Chondrocyte (in vitro differentiated cells): ENCODE results near the gene MVP. TPM values are rescaled to one million over a fixed set of nuclear protein-coding genes. Genes with fewer than 3 reads are reported as not detected.
A peak's percentile ranks its signal among the peaks of the same experiment; 100 is the strongest.

Experiments
- DNase-seq: peaks from one replicate; pipeline ENCODE4 v3.0.0; 2021; ENCODE audit warnings: mixed read lengths, low spot score
- H3K27ac Mint-ChIP-seq: one replicate; pipeline ENCODE4 v1.8.0; 2021; ENCODE audit warnings: mild to moderate bottlenecking, moderate library complexity, mixed read lengths; ENCODE audit not compliant: unreplicated experiment
- H3K27me3 Mint-ChIP-seq: 2 replicates; pipeline ENCODE4 v1.8.0; 2021; ENCODE audit warnings: low read depth, mixed read lengths
- H3K36me3 Mint-ChIP-seq: 2 replicates; pipeline ENCODE4 v1.8.0; 2021; ENCODE audit warnings: low read depth, mixed read lengths
- H3K4me1 Mint-ChIP-seq: 2 replicates; pipeline ENCODE4 v1.8.0; 2021; ENCODE audit warnings: low read depth, mild to moderate bottlenecking, mixed read lengths
- H3K4me3 Mint-ChIP-seq: one replicate; pipeline ENCODE4 v1.8.0; 2021; ENCODE audit warnings: mild to moderate bottlenecking, moderate library complexity, mixed read lengths; ENCODE audit not compliant: unreplicated experiment
- H3K9me3 Mint-ChIP-seq: 2 replicates; pipeline ENCODE4 v1.8.0; 2021; ENCODE audit warnings: low read depth, mixed read lengths
- total RNA-seq: library from RNA; stranded (reverse); gene quantifications from 3 replicates; pipeline ENCODE4 v1.2.1, GENCODE V29; 2021
- TF ChIP-seq, protein P1 (sequence below): fragments of 200-600 bp; sonication (generic); IDR thresholded peaks from 2 replicates; pipeline ENCODE4 v1.5.0; 2021; ENCODE audit warnings: antibody characterized with exemption, mild to moderate bottlenecking, moderate library complexity

Gene MVP
- total RNA-seq, 1 donor from 2014 or later: 101 TPM

DNA sequence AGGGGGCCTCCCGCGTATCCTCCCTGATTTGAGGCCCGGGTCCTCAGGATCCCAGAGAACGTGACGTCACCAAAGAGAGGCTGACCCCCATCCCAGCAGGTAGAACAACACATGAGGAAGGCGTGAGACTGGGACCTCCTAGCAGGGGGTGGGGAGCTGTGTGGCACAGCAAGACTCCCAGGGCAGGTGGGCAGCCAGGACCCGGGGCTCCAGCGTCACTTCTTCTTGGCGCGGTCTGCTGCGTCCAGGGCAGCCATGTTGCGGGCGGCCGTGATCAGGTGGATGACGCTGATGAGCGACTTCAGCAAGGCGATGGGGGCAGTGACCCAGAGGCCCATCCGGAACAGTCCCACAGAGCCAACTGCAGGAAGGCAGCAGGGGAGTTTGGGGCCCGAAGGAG lies 38.7 kb downstream of the MVP start:
- Mint-ChIP-seq H3K27ac (no peak overlapping the region), H3K27me3 (no peaks in the 10 kb centered on the region), H3K36me3 (peaks cover 13% of the 10 kb centered on the region), H3K4me1 (peaks cover 22% of the 10 kb centered on the region), H3K9me3 (no peaks in the 10 kb centered on the region), H3K4me3 (no peak overlapping the region)
- TF ChIP-seq, protein P1, sequence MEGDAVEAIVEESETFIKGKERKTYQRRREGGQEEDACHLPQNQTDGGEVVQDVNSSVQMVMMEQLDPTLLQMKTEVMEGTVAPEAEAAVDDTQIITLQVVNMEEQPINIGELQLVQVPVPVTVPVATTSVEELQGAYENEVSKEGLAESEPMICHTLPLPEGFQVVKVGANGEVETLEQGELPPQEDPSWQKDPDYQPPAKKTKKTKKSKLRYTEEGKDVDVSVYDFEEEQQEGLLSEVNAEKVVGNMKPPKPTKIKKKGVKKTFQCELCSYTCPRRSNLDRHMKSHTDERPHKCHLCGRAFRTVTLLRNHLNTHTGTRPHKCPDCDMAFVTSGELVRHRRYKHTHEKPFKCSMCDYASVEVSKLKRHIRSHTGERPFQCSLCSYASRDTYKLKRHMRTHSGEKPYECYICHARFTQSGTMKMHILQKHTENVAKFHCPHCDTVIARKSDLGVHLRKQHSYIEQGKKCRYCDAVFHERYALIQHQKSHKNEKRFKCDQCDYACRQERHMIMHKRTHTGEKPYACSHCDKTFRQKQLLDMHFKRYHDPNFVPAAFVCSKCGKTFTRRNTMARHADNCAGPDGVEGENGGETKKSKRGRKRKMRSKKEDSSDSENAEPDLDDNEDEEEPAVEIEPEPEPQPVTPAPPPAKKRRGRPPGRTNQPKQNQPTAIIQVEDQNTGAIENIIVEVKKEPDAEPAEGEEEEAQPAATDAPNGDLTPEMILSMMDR: no peak
- DNase-seq: no peak

DNA sequence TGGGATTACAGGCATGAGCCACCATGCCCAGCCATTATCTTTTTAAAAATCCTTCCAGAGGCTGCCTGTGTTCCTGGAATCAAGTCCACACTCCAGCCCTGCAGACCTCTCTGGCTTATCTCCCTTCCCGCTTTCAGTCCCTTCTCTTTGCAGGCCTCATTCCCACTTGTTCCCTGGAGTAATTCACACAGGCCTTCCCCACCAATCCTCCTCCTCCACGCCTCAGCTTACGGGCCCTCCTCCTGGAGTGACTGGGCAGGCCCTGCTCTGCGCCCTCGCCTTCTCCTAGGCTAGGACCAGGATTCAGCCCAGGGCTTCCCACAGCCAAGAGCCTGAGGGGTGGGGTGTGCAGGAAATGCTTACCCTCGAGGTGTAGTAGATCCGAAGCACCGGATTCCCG lies 40.0 kb downstream of the MVP start:
- Mint-ChIP-seq H3K9me3 (no peaks in the 10 kb centered on the region), H3K27ac (no peak overlapping the region), H3K4me3 (no peak overlapping the region), H3K36me3 (peaks cover 13% of the 10 kb centered on the region), H3K4me1 (peaks cover 22% of the 10 kb centered on the region), H3K27me3 (no peaks in the 10 kb centered on the region)
- TF ChIP-seq, protein P1: no peak
- no peak for DNase-seq

DNA sequence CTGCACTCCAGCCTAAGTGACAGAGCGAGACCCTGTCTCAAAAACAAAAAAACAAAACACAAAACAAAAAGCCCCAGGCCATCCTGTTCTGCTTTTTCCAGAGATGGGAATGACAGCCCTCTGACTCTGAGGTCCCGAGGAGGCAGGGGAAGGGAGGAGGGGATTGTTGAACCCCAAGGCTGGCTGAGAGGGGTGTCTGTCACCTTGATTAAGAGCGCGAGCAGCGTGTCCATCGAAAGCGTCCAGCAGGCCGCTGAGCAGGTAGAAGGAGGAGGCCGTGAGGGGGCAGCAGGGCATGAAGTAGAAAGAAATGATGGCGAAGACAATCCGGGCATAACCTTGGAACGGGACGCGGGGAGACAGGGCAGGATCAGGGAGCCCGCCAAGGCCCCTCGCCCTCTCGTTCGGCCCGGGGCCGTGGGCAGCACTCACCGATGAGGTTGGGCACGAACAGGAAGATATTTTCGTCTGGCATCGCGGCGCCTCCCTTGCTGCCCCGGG lies 42.2 kb downstream of the MVP start:
- H3K27ac Mint-ChIP-seq: peak overlapping the region; percentile 86
- peaks cover 13% of the 10 kb centered on the region for H3K36me3 Mint-ChIP-seq
- no peak for DNase-seq
- TF ChIP-seq, protein P1: peak; percentile 61
- peak overlapping the region; percentile 99 for H3K4me3 Mint-ChIP-seq
- H3K9me3 Mint-ChIP-seq: no peaks in the 10 kb centered on the region
- no peaks in the 10 kb centered on the region for H3K27me3 Mint-ChIP-seq
- H3K4me1 Mint-ChIP-seq: peaks cover 22% of the 10 kb centered on the region

DNA sequence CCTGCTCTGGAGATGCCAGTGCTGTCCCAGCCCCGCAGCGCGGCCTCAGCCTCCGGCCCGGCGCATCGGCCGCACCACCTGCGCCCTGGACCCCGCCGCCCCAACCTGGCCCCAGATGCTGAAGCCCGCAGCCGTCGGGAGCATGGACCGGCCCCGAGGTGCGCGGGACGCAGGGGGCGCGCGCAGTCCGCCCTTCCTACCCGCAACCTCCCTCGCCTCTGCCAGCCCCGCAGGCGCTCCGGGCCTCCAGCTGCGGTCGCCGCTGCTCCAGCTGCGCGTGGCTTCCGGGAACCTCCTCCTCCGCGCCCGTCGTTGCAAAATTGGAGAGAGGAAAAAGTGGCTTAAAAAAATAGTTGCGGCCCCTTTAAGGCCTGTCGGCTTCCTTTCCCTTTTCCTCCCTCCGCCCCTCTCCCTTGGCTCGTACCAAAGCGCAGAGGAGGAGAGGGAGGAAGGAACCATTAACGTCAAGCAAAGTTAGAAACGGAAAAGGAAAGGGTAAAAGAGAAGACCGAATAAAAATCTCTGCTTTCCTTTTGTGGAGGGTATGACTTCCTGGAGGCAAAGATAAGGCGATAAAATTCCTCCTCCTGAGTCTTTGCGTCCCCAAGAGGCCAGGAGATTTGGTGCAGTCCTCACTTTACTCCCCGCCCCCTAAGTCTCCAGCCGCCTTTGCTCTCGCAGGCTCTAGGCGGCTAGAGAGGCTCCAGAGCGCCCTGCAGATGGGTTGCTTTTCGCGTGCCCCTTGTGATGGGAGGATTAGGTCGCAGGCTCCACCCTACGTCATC lies 42.8 kb downstream of the MVP start, which contains the start of gene CDIPT:
Gene CDIPT, minus strand, starts transcription at position 343 of the 785 bp plus-strand sequence. CDS start 369 bp downstream, outside the sequence.
- Mint-ChIP-seq H3K27ac (peak within 1 kb of the TSS; percentile 99), H3K4me3 (peak within 1 kb of the TSS; percentile 99), H3K9me3 (no peaks in the 10 kb centered on the region), H3K36me3 (peaks cover 13% of the 10 kb centered on the region), H3K27me3 (no peaks in the 10 kb centered on the region), H3K4me1 (peaks cover 22% of the 10 kb centered on the region)
- TF ChIP-seq, protein P1: peak; percentile 78
- no peak for DNase-seq

DNA sequence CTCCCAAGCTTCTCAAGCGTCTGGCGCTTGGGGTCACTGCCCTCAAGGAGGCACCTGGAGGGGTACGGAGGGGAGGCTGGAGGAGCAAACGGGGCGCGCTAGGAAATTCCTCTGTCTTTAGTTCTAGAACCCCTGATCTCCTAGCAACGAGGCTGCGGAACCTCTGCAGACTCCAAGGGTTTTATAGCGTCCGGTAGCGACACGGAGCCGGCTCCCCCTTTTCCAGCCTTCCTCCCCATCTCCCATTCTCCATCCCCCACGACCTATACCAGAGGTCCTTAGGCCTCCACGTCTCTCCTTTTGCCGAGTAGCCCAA lies 43.4 kb downstream of the MVP start:
- Mint-ChIP-seq H3K27me3 (no peaks in the 10 kb centered on the region), H3K9me3 (no peaks in the 10 kb centered on the region), H3K4me3 (peak overlapping the region; percentile 99), H3K27ac (peak overlapping the region; percentile 99), H3K4me1 (peaks cover 19% of the 10 kb centered on the region), H3K36me3 (peaks cover 9% of the 10 kb centered on the region)
- TF ChIP-seq, protein P1: peak; percentile 38
- DNase-seq: no peak
